Measurements from ENCODE around the gene NAT10. TPM values are rescaled to one million over a fixed set of nuclear protein-coding genes. Genes with fewer than 3 reads are reported as not detected.

NAT10 gene
- total and polyA plus RNA-seq, 8 donors, result 30.0 to 69.3 (median 62.6) TPM

DNA sequence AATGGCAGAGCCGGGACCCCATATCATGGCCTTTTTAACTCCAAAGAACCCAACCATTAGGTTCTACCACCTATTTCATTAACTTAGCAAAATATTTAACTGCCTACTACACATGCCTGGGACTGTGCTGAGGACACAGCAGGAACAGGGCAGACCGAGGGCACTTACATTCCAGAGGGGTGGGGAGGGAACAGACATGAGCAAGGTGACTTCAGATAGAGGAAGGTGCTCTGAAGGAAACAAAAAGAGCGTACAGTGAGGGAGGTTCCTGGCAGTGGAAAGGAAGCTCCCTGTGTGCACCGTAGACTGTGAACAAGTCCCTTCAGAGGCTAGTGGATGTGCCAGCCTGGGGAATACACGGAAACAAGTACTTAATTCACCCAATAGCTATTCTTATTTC, 82.8 kb downstream of the NAT10 start:
- Histone ChIP-seq H3K27ac (no peak overlapping the region), H3K9me3 (no peaks in the 10 kb centered on the region), H3K4me3 (no peak overlapping the region), H3K4me1 (peaks cover 0 to 9% of the 10 kb centered on the region in 2 donors), H3K36me3 (no peaks in the 10 kb centered on the region), H3K27me3 (no peaks in the 10 kb centered on the region)
- DNase-seq, result no peak
- intact Hi-C loops (cut with DNase I), result no loop called here
- ATAC-seq, result peak; percentile 62
- TF ChIP-seq, protein P1, sequence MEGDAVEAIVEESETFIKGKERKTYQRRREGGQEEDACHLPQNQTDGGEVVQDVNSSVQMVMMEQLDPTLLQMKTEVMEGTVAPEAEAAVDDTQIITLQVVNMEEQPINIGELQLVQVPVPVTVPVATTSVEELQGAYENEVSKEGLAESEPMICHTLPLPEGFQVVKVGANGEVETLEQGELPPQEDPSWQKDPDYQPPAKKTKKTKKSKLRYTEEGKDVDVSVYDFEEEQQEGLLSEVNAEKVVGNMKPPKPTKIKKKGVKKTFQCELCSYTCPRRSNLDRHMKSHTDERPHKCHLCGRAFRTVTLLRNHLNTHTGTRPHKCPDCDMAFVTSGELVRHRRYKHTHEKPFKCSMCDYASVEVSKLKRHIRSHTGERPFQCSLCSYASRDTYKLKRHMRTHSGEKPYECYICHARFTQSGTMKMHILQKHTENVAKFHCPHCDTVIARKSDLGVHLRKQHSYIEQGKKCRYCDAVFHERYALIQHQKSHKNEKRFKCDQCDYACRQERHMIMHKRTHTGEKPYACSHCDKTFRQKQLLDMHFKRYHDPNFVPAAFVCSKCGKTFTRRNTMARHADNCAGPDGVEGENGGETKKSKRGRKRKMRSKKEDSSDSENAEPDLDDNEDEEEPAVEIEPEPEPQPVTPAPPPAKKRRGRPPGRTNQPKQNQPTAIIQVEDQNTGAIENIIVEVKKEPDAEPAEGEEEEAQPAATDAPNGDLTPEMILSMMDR (IDR thresholded peaks at IDR 0.05), result no peak

DNA sequence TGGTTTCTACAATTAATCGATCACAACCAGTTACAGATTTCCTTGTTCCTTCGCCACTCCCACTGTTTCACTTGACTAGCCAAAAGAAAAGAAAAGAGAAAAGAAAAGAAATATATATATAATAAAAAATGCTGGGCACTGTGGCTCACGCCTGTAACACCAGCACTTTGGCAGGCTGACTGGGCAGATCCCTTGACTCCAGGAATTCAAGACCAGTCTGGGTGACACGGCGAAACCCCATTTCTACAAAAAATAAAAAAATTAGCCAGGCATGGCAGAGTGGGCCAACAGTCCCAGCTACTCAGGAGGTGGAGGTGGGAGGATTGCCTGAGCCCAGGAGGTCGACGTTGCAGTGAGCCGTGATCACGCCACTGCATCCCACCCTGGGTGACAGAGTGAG, 83.8 kb downstream of the NAT10 start:
- Histone ChIP-seq H3K27ac (no peak overlapping the region), H3K27me3 (no peaks in the 10 kb centered on the region), H3K4me3 (no peak overlapping the region), H3K36me3 (no peaks in the 10 kb centered on the region), H3K4me1 (peaks cover 0 to 10% of the 10 kb centered on the region in 2 donors), H3K9me3 (no peaks in the 10 kb centered on the region)
- no peak for DNase-seq
- TF ChIP-seq, protein P1 (IDR thresholded peaks at IDR 0.05), result no peak
- intact Hi-C loops (cut with DNase I), result no loop called here
- ATAC-seq, result no peak

DNA sequence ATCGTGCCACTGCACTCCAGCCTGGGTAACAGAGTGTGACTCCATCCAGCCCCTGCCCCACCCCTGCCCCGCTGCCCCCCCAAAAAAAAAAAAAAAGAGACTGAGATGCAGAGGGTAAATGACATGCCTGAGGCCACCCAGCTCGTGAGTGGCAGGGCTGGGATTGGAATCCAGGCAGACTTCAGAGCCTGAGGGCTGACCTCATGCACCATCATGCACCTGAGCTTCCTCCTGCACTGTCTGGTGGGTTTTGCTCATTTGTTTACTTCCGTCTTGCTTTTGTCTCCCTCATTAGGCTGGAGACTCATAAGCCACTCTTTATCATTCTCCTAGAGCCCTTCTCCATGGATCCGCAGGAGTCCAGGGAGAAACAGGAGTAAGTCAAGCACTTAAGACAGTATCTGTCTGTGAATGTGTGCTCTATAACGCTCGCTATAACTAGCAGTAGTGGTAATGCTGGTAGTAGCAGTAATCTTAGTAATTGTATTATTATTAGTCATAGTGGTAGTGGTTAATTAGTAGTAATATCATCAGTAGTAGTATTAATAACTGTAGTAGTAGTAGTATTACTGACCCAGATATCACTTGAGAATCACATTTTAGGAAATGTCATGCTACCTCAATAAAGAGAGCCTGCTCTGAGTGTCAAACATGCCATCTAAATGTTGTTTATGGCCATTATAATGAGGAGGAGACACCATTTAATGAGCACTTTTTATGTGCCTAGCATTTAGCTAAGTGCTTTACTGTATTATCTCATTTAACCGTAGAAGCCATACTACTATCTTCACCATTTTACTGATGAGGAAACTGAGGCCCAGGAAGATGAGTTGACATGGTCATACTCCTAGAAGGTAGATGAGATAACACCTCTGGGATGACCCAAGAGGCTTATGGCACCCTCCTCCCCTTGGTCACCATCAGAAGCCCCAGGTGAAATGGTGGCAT, 85.0 kb downstream of the NAT10 start:
- no peaks in the 10 kb centered on the region for H3K27me3 ChIP-seq
- H3K9me3 ChIP-seq, result no peaks in the 10 kb centered on the region
- no peak overlapping the region for H3K27ac ChIP-seq
- TF ChIP-seq, protein P1 (IDR thresholded peaks at IDR 0.05), result no peak
- peaks cover 0 to 10% of the 10 kb centered on the region in 2 donors for H3K4me1 ChIP-seq
- ATAC-seq (no peak), DNase-seq (no peak)
- no peaks in the 10 kb centered on the region for H3K36me3 ChIP-seq
- H3K4me3 ChIP-seq, result no peak overlapping the region
- intact Hi-C loops (cut with DNase I), result no loop called here

DNA sequence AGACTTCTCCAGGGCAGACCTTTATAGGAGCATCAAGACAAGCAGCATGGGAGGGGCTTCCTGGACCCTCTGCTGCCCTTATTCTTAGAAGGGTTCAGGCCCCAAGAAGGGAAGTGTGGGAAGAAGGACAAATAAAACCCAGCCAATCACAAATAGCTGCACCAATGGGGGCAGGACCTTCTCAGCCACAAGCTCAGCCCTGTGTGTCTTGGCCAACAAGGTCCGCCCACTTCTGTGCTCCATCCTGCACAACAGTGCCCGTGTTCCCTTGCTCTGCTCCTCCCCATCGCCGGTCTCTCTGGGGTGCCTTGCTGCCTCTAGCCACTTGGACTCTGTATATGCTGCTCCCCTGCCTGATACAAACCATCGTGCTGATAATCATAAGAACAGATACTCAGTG, 86.1 kb downstream of the NAT10 start:
- Histone ChIP-seq H3K9me3 (no peaks in the 10 kb centered on the region), H3K4me3 (no peak overlapping the region), H3K4me1 (peaks cover 0 to 7% of the 10 kb centered on the region in 2 donors), H3K27ac (no peak overlapping the region), H3K27me3 (no peaks in the 10 kb centered on the region), H3K36me3 (no peaks in the 10 kb centered on the region)
- TF ChIP-seq, protein P1 (IDR thresholded peaks at IDR 0.05), result no peak
- intact Hi-C loops (cut with DNase I), result no loop called here
- DNase-seq, result no peak
- no peak for ATAC-seq

All from left lung (tissue), 10 donors.